ENCODE data around the gene VTN.
A peak's percentile ranks its signal among the peaks of the same experiment; 100 is the strongest.

VTN gene

GRCh38 chr17:28381141-28381825 is 11.2 kb upstream of the VTN start:
- H3K4me2 ChIP-seq (ENCODE audit: low read length): peak overlapping the region; percentile 46
- no peak overlapping the region for H3K4ac ChIP-seq (ENCODE audit: low read depth, low read length)
- H3K9ac ChIP-seq (ENCODE audit: low read length): no peak overlapping the region
- H3K27ac ChIP-seq (ENCODE audit: low read depth, low read length): no peak overlapping the region
- H4K12ac ChIP-seq (ENCODE audit: low read depth, low read length): no peak overlapping the region
- no peak overlapping the region for H3K4me3 ChIP-seq (ENCODE audit: low read depth, low read length)
- H3K4me1 ChIP-seq (ENCODE audit: control insufficient read depth in 1 of 2, insufficient read depth in 2 of 2, low read length in 2 of 2): peaks cover 9 to 25% of the 10 kb centered on the region in 2 experiments
- no peaks in the 10 kb centered on the region for H3K79me1 ChIP-seq (ENCODE audit: low read length)
- DNase-seq: peak; percentile 39 to 64
- H3K14ac ChIP-seq (ENCODE audit: low read length): no peak overlapping the region
- H3K36me3 ChIP-seq (ENCODE audit: control insufficient read depth in 1 of 2, insufficient read depth in 2 of 2, low read length in 2 of 2): no peaks in the 10 kb centered on the region
- peak overlapping the region; percentile 13 for H2BK12ac ChIP-seq (ENCODE audit: low read length)
- H2BK5ac ChIP-seq (ENCODE audit: low read depth, low read length, poor library complexity): no peak overlapping the region
- H3K27me3 ChIP-seq (ENCODE audit: insufficient read depth, low read length): peaks cover 21% of the 10 kb centered on the region
- H3K9me3 ChIP-seq (ENCODE audit: insufficient read depth, low read depth, low read length): peaks cover 3% of the 10 kb centered on the region
- no peaks in the 10 kb centered on the region for H3K79me2 ChIP-seq (ENCODE audit: control insufficient read depth, insufficient read depth, low read length, poor library complexity)
- H2BK120ac ChIP-seq (ENCODE audit: insufficient read depth, low read length, poor library complexity): no peak overlapping the region
- H2AFZ ChIP-seq (ENCODE audit: insufficient read depth, low read length, poor library complexity): no peak overlapping the region
- no CpG with 5 or more reads among the region's 72 CpGs for WGBS (ENCODE audit: extremely low coverage, insufficient coverage, insufficient read length)
- no peak overlapping the region for H3K18ac ChIP-seq (ENCODE audit: low read length)
- no peak overlapping the region for H3K23ac ChIP-seq (ENCODE audit: low read length)
- no peak overlapping the region for H4K8ac ChIP-seq (ENCODE audit: low read depth, low read length)
- H2AK5ac ChIP-seq (ENCODE audit: low read length): no peak overlapping the region
- no peak overlapping the region for H4K91ac ChIP-seq (ENCODE audit: low read depth, low read length)

- no peak overlapping the region for H2AK5ac ChIP-seq (ENCODE audit: low read length)
- H3K79me2 ChIP-seq (ENCODE audit: control insufficient read depth, insufficient read depth, low read length, poor library complexity): no peaks in the 10 kb centered on the region
- H3K4me2 ChIP-seq (ENCODE audit: low read length): no peak overlapping the region
- H3K9ac ChIP-seq (ENCODE audit: low read length): no peak overlapping the region
- H2BK120ac ChIP-seq (ENCODE audit: insufficient read depth, low read length, poor library complexity): no peak overlapping the region
- H4K91ac ChIP-seq (ENCODE audit: low read depth, low read length): no peak overlapping the region
- no peak overlapping the region for H3K27ac ChIP-seq (ENCODE audit: low read depth, low read length)
- no CpG with 5 or more reads among the region's 10 CpGs for WGBS (ENCODE audit: extremely low coverage, insufficient coverage, insufficient read length)
- DNase-seq: peak; percentile 96 to 99
- H2BK5ac ChIP-seq (ENCODE audit: low read depth, low read length, poor library complexity): no peak overlapping the region
- H3K4me1 ChIP-seq (ENCODE audit: control insufficient read depth in 1 of 2, insufficient read depth in 2 of 2, low read length in 2 of 2): peaks cover 9 to 25% of the 10 kb centered on the region in 2 experiments
- H3K9me3 ChIP-seq (ENCODE audit: insufficient read depth, low read depth, low read length): no peaks in the 10 kb centered on the region
- H3K36me3 ChIP-seq (ENCODE audit: control insufficient read depth in 1 of 2, insufficient read depth in 2 of 2, low read length in 2 of 2): no peaks in the 10 kb centered on the region
- no peak overlapping the region for H4K12ac ChIP-seq (ENCODE audit: low read depth, low read length)
- H2AFZ ChIP-seq (ENCODE audit: insufficient read depth, low read length, poor library complexity): no peak overlapping the region
- no peak overlapping the region for H3K23ac ChIP-seq (ENCODE audit: low read length)
- no peak overlapping the region for H4K8ac ChIP-seq (ENCODE audit: low read depth, low read length)
- no peak overlapping the region for H3K18ac ChIP-seq (ENCODE audit: low read length)
- H3K79me1 ChIP-seq (ENCODE audit: low read length): no peaks in the 10 kb centered on the region
- H3K14ac ChIP-seq (ENCODE audit: low read length): no peak overlapping the region
- H3K4ac ChIP-seq (ENCODE audit: low read depth, low read length): no peak overlapping the region
- H3K4me3 ChIP-seq (ENCODE audit: low read depth, low read length): no peak overlapping the region
- no peak overlapping the region for H2BK12ac ChIP-seq (ENCODE audit: low read length)
- peaks cover 19% of the 10 kb centered on the region for H3K27me3 ChIP-seq (ENCODE audit: insufficient read depth, low read length)
Observed at GRCh38 chr17:28379814-28380801, 10.0 kb upstream of the VTN start.

- Histone ChIP-seq H4K12ac (ENCODE audit: low read depth, low read length) (no peak overlapping the region), H3K4me2 (ENCODE audit: low read length) (no peak overlapping the region), H3K14ac (ENCODE audit: low read length) (no peak overlapping the region), H3K4me1 (ENCODE audit: control insufficient read depth in 1 of 2, insufficient read depth in 2 of 2, low read length in 2 of 2) (peaks cover 16 to 22% of the 10 kb centered on the region in 2 experiments), H2BK12ac (ENCODE audit: low read length) (no peak overlapping the region), H3K36me3 (ENCODE audit: control insufficient read depth in 1 of 2, insufficient read depth in 2 of 2, low read length in 2 of 2) (no peaks in the 10 kb centered on the region), H3K27me3 (ENCODE audit: insufficient read depth, low read length) (peaks cover 21% of the 10 kb centered on the region), H2AFZ (ENCODE audit: insufficient read depth, low read length, poor library complexity) (no peak overlapping the region), H3K79me2 (ENCODE audit: control insufficient read depth, insufficient read depth, low read length, poor library complexity) (no peaks in the 10 kb centered on the region), H2BK5ac (ENCODE audit: low read depth, low read length, poor library complexity) (no peak overlapping the region), H3K18ac (ENCODE audit: low read length) (no peak overlapping the region), H3K9ac (ENCODE audit: low read length) (no peak overlapping the region), H2BK120ac (ENCODE audit: insufficient read depth, low read length, poor library complexity) (no peak overlapping the region), H3K27ac (ENCODE audit: low read depth, low read length) (no peak overlapping the region), H3K79me1 (ENCODE audit: low read length) (no peaks in the 10 kb centered on the region), H4K8ac (ENCODE audit: low read depth, low read length) (no peak overlapping the region), H2AK5ac (ENCODE audit: low read length) (no peak overlapping the region), H3K4ac (ENCODE audit: low read depth, low read length) (no peak overlapping the region), H3K4me3 (ENCODE audit: low read depth, low read length) (no peak overlapping the region), H3K9me3 (ENCODE audit: insufficient read depth, low read depth, low read length) (no peaks in the 10 kb centered on the region), H4K91ac (ENCODE audit: low read depth, low read length) (no peak overlapping the region), H3K23ac (ENCODE audit: low read length) (no peak overlapping the region)
- no peak for DNase-seq
- no CpG with 5 or more reads among the region's 6 CpGs for WGBS (ENCODE audit: extremely low coverage, insufficient coverage, insufficient read length)
Observed at GRCh38 chr17:28372945-28373274, 2.8 kb upstream of the VTN start.

GRCh38 chr17:28372203-28372944 is 2.3 kb upstream of the VTN start:
- Histone ChIP-seq H4K91ac (ENCODE audit: low read depth, low read length) (no peak overlapping the region), H3K14ac (ENCODE audit: low read length) (no peak overlapping the region), H3K9ac (ENCODE audit: low read length) (no peak overlapping the region), H3K4me2 (ENCODE audit: low read length) (peak overlapping the region; percentile 63), H3K23ac (ENCODE audit: low read length) (no peak overlapping the region), H3K27ac (ENCODE audit: low read depth, low read length) (no peak overlapping the region), H3K4ac (ENCODE audit: low read depth, low read length) (no peak overlapping the region), H3K79me1 (ENCODE audit: low read length) (no peaks in the 10 kb centered on the region), H2BK12ac (ENCODE audit: low read length) (no peak overlapping the region), H3K4me3 (ENCODE audit: low read depth, low read length) (peak overlapping the region; percentile 52), H2BK120ac (ENCODE audit: insufficient read depth, low read length, poor library complexity) (no peak overlapping the region), H4K8ac (ENCODE audit: low read depth, low read length) (no peak overlapping the region), H2AK5ac (ENCODE audit: low read length) (no peak overlapping the region), H3K18ac (ENCODE audit: low read length) (no peak overlapping the region), H2AFZ (ENCODE audit: insufficient read depth, low read length, poor library complexity) (no peak overlapping the region), H3K36me3 (ENCODE audit: control insufficient read depth in 1 of 2, insufficient read depth in 2 of 2, low read length in 2 of 2) (peaks cover 0 to 1% of the 10 kb centered on the region in 2 experiments), H2BK5ac (ENCODE audit: low read depth, low read length, poor library complexity) (no peak overlapping the region), H3K9me3 (ENCODE audit: insufficient read depth, low read depth, low read length) (no peaks in the 10 kb centered on the region), H3K27me3 (ENCODE audit: insufficient read depth, low read length) (peaks cover 21% of the 10 kb centered on the region), H3K79me2 (ENCODE audit: control insufficient read depth, insufficient read depth, low read length, poor library complexity) (no peaks in the 10 kb centered on the region), H3K4me1 (ENCODE audit: control insufficient read depth in 1 of 2, insufficient read depth in 2 of 2, low read length in 2 of 2) (peaks cover 16 to 22% of the 10 kb centered on the region in 2 experiments), H4K12ac (ENCODE audit: low read depth, low read length) (no peak overlapping the region)
- WGBS (ENCODE audit: extremely low coverage, insufficient coverage, insufficient read length): no CpG with 5 or more reads among the region's 53 CpGs
- DNase-seq: no peak
